H9 (cell line): ENCODE measurements around the gene RAB26. TPM values are rescaled to one million over a fixed set of nuclear protein-coding genes. Genes with fewer than 3 reads are reported as not detected.

ENCODE experiments used
- DNase-seq: peaks from one replicate; pipeline ENCODE4 v3.0.0-alpha.2; 2017
- H2AFZ ChIP-seq: one replicate; pipeline ENCODE4 v1.6.1; 2013; ENCODE audit warnings: mild to moderate bottlenecking, low read length, control low read depth, moderate library complexity
- H2AK5ac ChIP-seq: 2 replicates; pipeline ENCODE4 v1.6.1; 2013; ENCODE audit warnings: low read length, control low read depth, mixed read lengths; ENCODE audit not compliant: insufficient read length
- H2BK120ac ChIP-seq: one replicate; pipeline ENCODE4 v1.6.1; 2013; ENCODE audit warnings: low read depth, mild to moderate bottlenecking, low read length, control low read depth, inconsistent platforms; ENCODE audit not compliant: poor library complexity, severe bottlenecking
- H2BK12ac ChIP-seq: 2 replicates; pipeline ENCODE4 v1.6.1; 2013; ENCODE audit warnings: low read length, control low read depth, mixed read lengths, low read depth; ENCODE audit not compliant: insufficient read length
- H2BK15ac ChIP-seq: 2 replicates; pipeline ENCODE4 v1.6.1; 2013; ENCODE audit warnings: low read depth, low read length, control low read depth
- H2BK20ac ChIP-seq: one replicate; pipeline ENCODE4 v1.6.1; 2013; ENCODE audit warnings: low read depth, mild to moderate bottlenecking, low read length, control low read depth, inconsistent platforms; ENCODE audit not compliant: poor library complexity, severe bottlenecking
- H2BK5ac ChIP-seq: 2 replicates; pipeline ENCODE4 v1.6.1; 2013; ENCODE audit warnings: low read length, control low read depth, mixed read lengths; ENCODE audit not compliant: insufficient read length
- H3K14ac ChIP-seq: 2 replicates; pipeline ENCODE4 v1.6.1; 2013; ENCODE audit warnings: low read length, control low read depth; ENCODE audit not compliant: insufficient read depth
- H3K18ac ChIP-seq: 2 replicates; pipeline ENCODE4 v1.6.1; 2013; ENCODE audit warnings: low read depth, mild to moderate bottlenecking, mixed read lengths, low read length, control low read depth; ENCODE audit not compliant: insufficient read length
- H3K23ac ChIP-seq: 2 replicates; pipeline ENCODE4 v1.6.1; 2013; ENCODE audit warnings: low read length, control low read depth, mixed read lengths, low read depth; ENCODE audit not compliant: insufficient read length
- H3K23me2 ChIP-seq: 2 replicates; pipeline ENCODE4 v1.6.1; 2013; ENCODE audit warnings: low read depth, mild to moderate bottlenecking, mixed read lengths, low read length, control low read depth; ENCODE audit not compliant: insufficient read length, poor library complexity, severe bottlenecking
- H3K27ac ChIP-seq: 2 replicates; pipeline ENCODE4 v1.5.1; 2013; ENCODE audit warnings: low read length, control low read depth, mixed read lengths, low read depth; ENCODE audit not compliant: insufficient read length
- H3K27me3 ChIP-seq: 2 replicates; pipeline ENCODE4 v1.6.1; 2013; ENCODE audit warnings: low read length, control low read depth, inconsistent platforms; ENCODE audit not compliant: insufficient read depth
- H3K4ac ChIP-seq: 2 replicates; pipeline ENCODE4 v1.6.1; 2013; ENCODE audit warnings: low read depth, mild to moderate bottlenecking, control low read depth, inconsistent platforms, low read length, moderate library complexity
- H3K4me1 ChIP-seq: 2 replicates; pipeline ENCODE4 v1.6.1; 2013; ENCODE audit warnings: low read length, control low read depth, inconsistent platforms; ENCODE audit not compliant: insufficient read depth
- H3K4me2 ChIP-seq: 2 replicates; pipeline ENCODE4 v1.6.1; 2013; ENCODE audit warnings: low read length, control low read depth, mixed read lengths; ENCODE audit not compliant: insufficient read length, insufficient read depth
- H3K56ac ChIP-seq: 2 replicates; pipeline ENCODE4 v1.6.1; 2013; ENCODE audit warnings: low read depth, mild to moderate bottlenecking, mixed read lengths, low read length, control low read depth; ENCODE audit not compliant: insufficient read length
- H3K79me1 ChIP-seq: 2 replicates; pipeline ENCODE4 v1.6.1; 2013; ENCODE audit warnings: low read depth, mild to moderate bottlenecking, moderate library complexity, low read length, control low read depth, inconsistent platforms; ENCODE audit not compliant: insufficient read depth, poor library complexity, severe bottlenecking
- H3K79me2 ChIP-seq: 2 replicates; pipeline ENCODE4 v1.6.1; 2013; ENCODE audit warnings: low read length, control low read depth, inconsistent platforms; ENCODE audit not compliant: insufficient read depth
- H3K9ac ChIP-seq: 2 replicates; pipeline ENCODE4 v1.6.1; 2013; ENCODE audit warnings: low read length, control low read depth, mixed read lengths; ENCODE audit not compliant: insufficient read length; ENCODE audit errors: extremely low read depth
- H3K9me3 ChIP-seq: one replicate; pipeline ENCODE4 v1.6.1; 2013; ENCODE audit warnings: low read depth, low read length, inconsistent platforms; ENCODE audit not compliant: control insufficient read depth
- H3T11ph ChIP-seq: one replicate; pipeline ENCODE4 v1.6.1; 2013; ENCODE audit warnings: mild to moderate bottlenecking, low read length, control low read depth, inconsistent platforms
- H4K20me1 ChIP-seq: one replicate; pipeline ENCODE4 v1.6.1; 2013; ENCODE audit not compliant: control insufficient read depth, insufficient read length, insufficient read depth
- H4K5ac ChIP-seq: 2 replicates; pipeline ENCODE4 v1.6.1; 2013; ENCODE audit warnings: low read depth, mild to moderate bottlenecking, mixed read lengths, low read length, control low read depth; ENCODE audit not compliant: insufficient read length
- H4K8ac ChIP-seq: replicated peaks from 2 replicates; pipeline ENCODE4 v1.6.1; 2013; ENCODE audit warnings: low read length, control low read depth, mixed read lengths, low read depth; ENCODE audit not compliant: insufficient read length
- H4K91ac ChIP-seq: 2 replicates; pipeline ENCODE4 v1.6.1; 2013; ENCODE audit warnings: low read depth, mild to moderate bottlenecking, moderate library complexity, mixed read lengths, low read length, control low read depth; ENCODE audit not compliant: insufficient read length
- H3K27ac Mint-ChIP-seq, 3 experiments: 2 replicates in 2 of 3; 3 replicates in 1 of 3; pipeline ENCODE4 v1.8.0; 2020 to 2021; ENCODE audit warnings: mixed read lengths in 3 of 3, mild to moderate bottlenecking in 1 of 3, moderate library complexity in 1 of 3
- H3K27me3 Mint-ChIP-seq: 2 replicates; pipeline ENCODE4 v1.8.0; 2021; ENCODE audit warnings: low read depth, mild to moderate bottlenecking, moderate library complexity, mixed read lengths
- H3K36me3 Mint-ChIP-seq, 3 experiments: 2 replicates in 2 of 3; 3 replicates in 1 of 3; pipeline ENCODE4 v1.8.0; 2020 to 2021; ENCODE audit warnings: low read depth in 3 of 3, mixed read lengths in 3 of 3; ENCODE audit not compliant: insufficient read depth in 1 of 3
- H3K4me1 Mint-ChIP-seq, 2 experiments: 2 replicates each; pipeline ENCODE4 v1.8.0; 2020; ENCODE audit warnings: mixed read lengths in 2 of 2
- H3K4me3 Mint-ChIP-seq, 2 experiments: 2 replicates in 1 of 2; 3 replicates in 1 of 2; pipeline ENCODE4 v1.8.0; 2020 to 2021; ENCODE audit warnings: mild to moderate bottlenecking in 2 of 2, mixed read lengths in 2 of 2, moderate library complexity in 1 of 2
- H3K9me3 Mint-ChIP-seq, 2 experiments: 2 replicates in 1 of 2; 3 replicates in 1 of 2; pipeline ENCODE4 v1.8.0; 2020; ENCODE audit warnings: mild to moderate bottlenecking in 2 of 2, mixed read lengths in 2 of 2, moderate library complexity in 1 of 2
- CTCF ChIP-seq: fragments of 200-600 bp; sonication (generic); conservative IDR thresholded peaks from 3 replicates; pipeline ENCODE4 v1.8.0; 2021; ENCODE audit warnings: antibody characterized with exemption, mild to moderate bottlenecking
- WGBS: extraction: QIAGEN DNeasy Blood & Tissue Kit; methylation state at CpG from one replicate; pipeline ENCODE4 v1.1.7; 2013; ENCODE audit warnings: missing lambda C conversion rate, low lambda C conversion rate, mixed read lengths; ENCODE audit not compliant: insufficient read length; ENCODE audit errors: extremely low coverage; 5-methylcytosine and 5-hydroxymethylcytosine counted together
- total RNA-seq: library from RNA; stranded (reverse); gene quantifications from 2 replicates; pipeline ENCODE4 v1.2.1, GENCODE V29; 2021

RAB26 gene
- total RNA-seq, 1 experiment from 2014 or later = 2.4 TPM

- TF ChIP-seq CTCF = no peak
- H3K14ac ChIP-seq = no peak overlapping the region; the same call in 1 of the 2 replicates
- H3K27ac ChIP-seq = no peak overlapping the region
- no peak overlapping the region for H4K5ac ChIP-seq
- H3K18ac ChIP-seq = no peak overlapping the region
- no peak overlapping the region for H2AK5ac ChIP-seq
- H3K4me2 ChIP-seq = no peak overlapping the region
- H3K9ac ChIP-seq = no peak overlapping the region
- H2BK20ac ChIP-seq = no peak overlapping the region
- peaks cover 51% of the 10 kb centered on the region for H3K27me3 Mint-ChIP-seq
- no peaks in the 10 kb centered on the region for H3K23me2 ChIP-seq
- H3K36me3 Mint-ChIP-seq = no peaks in the 10 kb centered on the region
- no peak overlapping the region for H2BK5ac ChIP-seq
- no peak overlapping the region; a peak in 1 of 7 replicates for H3K27ac Mint-ChIP-seq
- H2BK12ac ChIP-seq = no peak overlapping the region
- peak; percentile 36 for DNase-seq
- H3K79me2 ChIP-seq = no peaks in the 10 kb centered on the region
- H3K4me1 Mint-ChIP-seq = no peaks in the 10 kb centered on the region; a peak in 1 of 4 replicates
- no peak overlapping the region for H3K23ac ChIP-seq
- no peak overlapping the region for H3K4ac ChIP-seq
- no peak overlapping the region for H3T11ph ChIP-seq
- no peaks in the 10 kb centered on the region for H3K27me3 ChIP-seq
- no peak overlapping the region for H2BK15ac ChIP-seq
- no peak overlapping the region for H3K56ac ChIP-seq
- no peaks in the 10 kb centered on the region for H3K4me1 ChIP-seq
- H3K9me3 ChIP-seq = no peaks in the 10 kb centered on the region
- no peak overlapping the region for H4K8ac ChIP-seq
- WGBS = no CpG with 5 or more reads among the region's 31 CpGs
- H3K79me1 ChIP-seq = no peaks in the 10 kb centered on the region
- H3K9me3 Mint-ChIP-seq = no peaks in the 10 kb centered on the region
- H2BK120ac ChIP-seq = no peak overlapping the region
- H4K91ac ChIP-seq = no peak overlapping the region
- H2AFZ ChIP-seq = no peak overlapping the region
- no peak overlapping the region for H3K4me3 Mint-ChIP-seq
- no peaks in the 10 kb centered on the region for H4K20me1 ChIP-seq
Observed at GRCh38 chr16:2142942-2143877, 5.2 kb upstream of the RAB26 start.
